Muscle layer of duodenum (tissue), 2 donors: ENCODE results near the gene KLRF2.

Experiments
- H3K27ac ChIP-seq: one replicate; pipeline ENCODE4 v1.7.0; 2013; ENCODE audit warnings: mild to moderate bottlenecking, low read length
- H3K27me3 ChIP-seq: one replicate; pipeline ENCODE4 v1.7.0; 2013; ENCODE audit warnings: low read depth, mild to moderate bottlenecking, control low read depth, low read length
- H3K36me3 ChIP-seq, 2 donors: one replicate each; pipeline ENCODE4 v1.7.0; 2013; ENCODE audit warnings: low read length in 2 of 2, control low read depth in 1 of 2, mild to moderate bottlenecking in 1 of 2; ENCODE audit not compliant: insufficient read depth in 2 of 2, control insufficient read depth in 1 of 2
- H3K4me1 ChIP-seq, 2 donors: one replicate each; pipeline ENCODE4 v1.7.0; 2013; ENCODE audit warnings: low read length in 2 of 2, mild to moderate bottlenecking in 2 of 2, control low read depth in 1 of 2, moderate library complexity in 1 of 2; ENCODE audit not compliant: insufficient read depth in 2 of 2, control insufficient read depth in 1 of 2
- H3K4me3 ChIP-seq, 2 donors: one replicate each; pipeline ENCODE4 v1.7.0; 2013; ENCODE audit warnings: low read length in 2 of 2, low read depth in 1 of 2, mild to moderate bottlenecking in 1 of 2
- H3K9me3 ChIP-seq, 2 donors: one replicate each; pipeline ENCODE4 v1.7.0; 2013; ENCODE audit warnings: low read length in 2 of 2, control low read depth in 1 of 2, mild to moderate bottlenecking in 1 of 2; ENCODE audit not compliant: control insufficient read depth in 1 of 2
- donor health status: healthy.

The KLRF2 gene

GRCh38 chr12:9888665-9889273, 7.5 kb downstream of the KLRF2 start:
- Histone ChIP-seq H3K9me3 (no peaks in the 10 kb centered on the region), H3K27ac (no peak overlapping the region), H3K36me3 (no peaks in the 10 kb centered on the region), H3K4me1 (no peaks in the 10 kb centered on the region), H3K4me3 (no peak overlapping the region), H3K27me3 (no peaks in the 10 kb centered on the region)

GRCh38 chr12:9895215-9895971, 14.1 kb downstream of the KLRF2 start:
- H3K27me3 ChIP-seq = no peaks in the 10 kb centered on the region
- no peaks in the 10 kb centered on the region for H3K4me1 ChIP-seq
- no peak overlapping the region for H3K27ac ChIP-seq
- no peak overlapping the region for H3K4me3 ChIP-seq
- H3K9me3 ChIP-seq = no peaks in the 10 kb centered on the region
- H3K36me3 ChIP-seq = no peaks in the 10 kb centered on the region

DNA sequence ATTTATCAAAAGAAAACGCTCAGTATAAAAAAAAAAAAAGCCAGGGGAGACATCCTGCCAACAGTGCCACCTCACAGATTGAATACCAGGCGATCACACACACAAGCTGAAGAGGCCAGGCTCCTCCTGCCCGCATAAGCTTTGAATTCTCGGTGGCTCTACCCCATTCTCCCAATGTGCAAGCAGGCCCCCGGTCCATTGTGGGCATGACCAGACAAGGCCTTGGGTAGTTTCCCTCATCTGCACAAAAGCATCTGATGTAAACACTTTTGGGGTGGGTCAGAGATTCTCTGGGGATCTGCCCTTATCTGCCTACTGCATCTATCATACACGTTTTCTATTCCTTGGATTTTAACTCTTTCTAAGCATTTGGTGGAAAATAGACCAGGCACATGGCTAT, 16.2 kb downstream of the KLRF2 start:
- Histone ChIP-seq H3K4me1 (no peaks in the 10 kb centered on the region), H3K9me3 (peaks cover 0 to 1% of the 10 kb centered on the region in 2 donors), H3K27ac (no peak overlapping the region), H3K36me3 (no peaks in the 10 kb centered on the region), H3K27me3 (no peaks in the 10 kb centered on the region), H3K4me3 (no peak overlapping the region)

GRCh38 chr12:9899209-9899608, 17.9 kb downstream of the KLRF2 start:
- H3K27ac ChIP-seq = no peak overlapping the region
- no peak overlapping the region for H3K4me3 ChIP-seq
- no peaks in the 10 kb centered on the region for H3K36me3 ChIP-seq
- no peaks in the 10 kb centered on the region for H3K4me1 ChIP-seq
- H3K9me3 ChIP-seq = peaks cover 0 to 8% of the 10 kb centered on the region in 2 donors
- no peaks in the 10 kb centered on the region for H3K27me3 ChIP-seq

- Histone ChIP-seq H3K27ac (no peak overlapping the region), H3K4me3 (no peak overlapping the region), H3K9me3 (peaks cover 0 to 8% of the 10 kb centered on the region in 2 donors), H3K4me1 (no peaks in the 10 kb centered on the region), H3K36me3 (no peaks in the 10 kb centered on the region), H3K27me3 (no peaks in the 10 kb centered on the region)
Measured at GRCh38 chr12:9900930-9901329, 19.6 kb downstream of the KLRF2 start.

- H3K4me1 ChIP-seq = no peaks in the 10 kb centered on the region
- H3K4me3 ChIP-seq = no peak overlapping the region
- H3K27me3 ChIP-seq = no peaks in the 10 kb centered on the region
- no peak overlapping the region for H3K27ac ChIP-seq
- H3K36me3 ChIP-seq = no peaks in the 10 kb centered on the region
- H3K9me3 ChIP-seq = peaks cover 0 to 8% of the 10 kb centered on the region in 2 donors
Measured at GRCh38 chr12:9902539-9903228, 21.4 kb downstream of the KLRF2 start.

DNA sequence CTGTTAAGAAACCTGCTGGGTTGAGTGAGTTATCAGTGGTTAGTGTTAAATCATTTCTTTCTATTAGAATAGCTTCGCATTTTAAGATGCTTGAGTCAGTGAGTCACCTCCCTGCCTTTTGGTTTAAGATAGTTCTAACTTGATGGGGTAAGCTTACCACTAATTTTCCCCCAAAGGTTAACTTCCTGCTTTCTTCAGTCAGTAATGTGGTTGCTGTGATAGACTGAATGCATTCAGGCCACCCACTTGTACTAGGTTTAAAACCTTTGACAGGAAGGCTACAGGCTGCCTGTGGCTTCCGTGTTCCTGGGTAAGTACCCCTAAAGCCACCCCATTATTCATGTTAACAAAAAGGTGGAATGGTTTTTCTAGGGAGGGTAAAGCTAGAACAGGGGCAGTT, 25.6 kb downstream of the KLRF2 start:
- no peak overlapping the region for H3K4me3 ChIP-seq
- no peaks in the 10 kb centered on the region for H3K36me3 ChIP-seq
- peaks cover 15 to 24% of the 10 kb centered on the region in 2 donors for H3K9me3 ChIP-seq
- no peaks in the 10 kb centered on the region for H3K4me1 ChIP-seq
- no peak overlapping the region for H3K27ac ChIP-seq
- H3K27me3 ChIP-seq = no peaks in the 10 kb centered on the region

DNA sequence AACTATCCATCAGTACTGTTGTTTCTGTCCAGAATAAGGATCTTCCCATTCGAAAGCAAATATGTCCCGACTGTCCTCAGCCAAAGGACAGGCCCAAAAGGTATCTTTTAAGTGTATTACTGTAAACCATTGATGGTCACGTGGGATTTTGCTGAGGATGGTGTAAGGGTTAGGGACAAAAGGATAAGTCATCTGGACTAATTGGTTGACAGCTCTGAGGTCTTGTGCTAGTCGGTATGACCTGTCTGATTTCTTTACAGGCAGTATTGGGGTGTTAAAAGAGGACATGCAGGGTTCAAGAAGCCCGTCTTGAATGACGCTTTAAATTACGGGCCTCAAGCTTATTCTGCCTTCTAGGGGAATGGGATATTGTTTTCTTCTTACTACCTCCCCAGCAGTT, 26.5 kb downstream of the KLRF2 start:
- H3K4me3 ChIP-seq = no peak overlapping the region
- H3K27me3 ChIP-seq = no peaks in the 10 kb centered on the region
- no peaks in the 10 kb centered on the region for H3K36me3 ChIP-seq
- H3K4me1 ChIP-seq = no peaks in the 10 kb centered on the region
- no peak overlapping the region for H3K27ac ChIP-seq
- peaks cover 15 to 20% of the 10 kb centered on the region in 2 donors for H3K9me3 ChIP-seq

DNA sequence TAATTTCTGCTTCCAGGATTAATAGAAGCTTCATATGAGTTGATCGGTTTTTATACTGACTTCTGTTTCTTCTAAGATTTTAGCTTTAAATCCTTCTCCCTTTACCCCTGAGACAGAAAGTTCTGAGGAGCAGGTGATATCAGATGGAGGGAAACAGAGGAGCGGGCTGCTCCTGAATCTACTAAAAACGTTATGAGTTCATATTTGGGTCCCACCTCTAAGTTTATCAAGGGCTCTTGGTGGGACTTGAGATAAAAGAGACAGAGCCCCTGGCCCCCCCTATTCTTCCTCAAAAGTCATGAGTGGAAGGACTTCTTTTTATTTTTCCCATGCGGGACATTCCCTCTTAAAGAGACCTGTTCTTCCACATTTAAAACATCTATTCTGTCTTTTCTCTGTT, 27.1 kb downstream of the KLRF2 start:
- H3K27ac ChIP-seq = no peak overlapping the region
- no peaks in the 10 kb centered on the region for H3K4me1 ChIP-seq
- peaks cover 15 to 17% of the 10 kb centered on the region in 2 donors for H3K9me3 ChIP-seq
- H3K4me3 ChIP-seq = no peak overlapping the region
- no peaks in the 10 kb centered on the region for H3K27me3 ChIP-seq
- H3K36me3 ChIP-seq = no peaks in the 10 kb centered on the region

DNA sequence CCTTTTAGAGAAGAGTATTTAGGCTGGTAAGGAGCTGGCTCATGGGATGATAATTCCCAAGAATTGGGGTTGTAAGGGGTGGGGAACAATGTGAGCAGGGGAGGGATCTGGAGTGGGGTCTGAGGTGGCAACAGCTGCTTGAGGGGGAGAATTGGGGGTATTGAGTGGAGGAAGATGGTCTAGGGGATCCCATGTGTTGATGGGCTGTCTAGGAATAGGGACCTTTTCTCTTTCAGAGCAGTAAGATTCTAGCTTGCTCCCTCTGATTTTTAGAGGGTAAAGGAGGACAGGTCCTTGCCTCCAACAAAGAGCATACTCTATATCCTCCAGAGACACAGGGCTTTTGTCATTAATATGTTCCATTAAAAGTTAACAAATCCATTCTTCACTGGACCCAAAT, 28.4 kb downstream of the KLRF2 start:
- Histone ChIP-seq H3K9me3 (peaks cover 15 to 16% of the 10 kb centered on the region in 2 donors), H3K27me3 (no peaks in the 10 kb centered on the region), H3K4me3 (no peak overlapping the region), H3K4me1 (no peaks in the 10 kb centered on the region), H3K36me3 (no peaks in the 10 kb centered on the region), H3K27ac (no peak overlapping the region)

- Histone ChIP-seq H3K4me3 (peak overlapping the region in 1 of 2 donors; percentile 9), H3K27ac (no peak overlapping the region), H3K27me3 (no peaks in the 10 kb centered on the region), H3K4me1 (no peaks in the 10 kb centered on the region), H3K36me3 (no peaks in the 10 kb centered on the region), H3K9me3 (peaks cover 15 to 16% of the 10 kb centered on the region in 2 donors)
Measured at GRCh38 chr12:9910716-9911421, 29.6 kb downstream of the KLRF2 start.
